BE2C (cell line): ENCODE results near the gene GEMIN2.
"Not testable (repeated sequence)": the region's sequence is repeated elsewhere in the genome, so short reads cannot be mapped to it uniquely, and the experiment has no call there.

Experiments
- DNase-seq: peaks from one replicate; pipeline ENCODE4 v3.0.0-alpha.2; 2020
- H3K27me3 ChIP-seq: fragments of 250-450 bp; sonication (Bioruptor Pico); 2 replicates; pipeline ENCODE4 v1.5.1; 2020; ENCODE audit warnings: mild to moderate bottlenecking
- H3K36me3 ChIP-seq: fragments of 250-450 bp; sonication (Bioruptor Pico); 2 replicates; pipeline ENCODE4 v1.5.1; 2020; ENCODE audit warnings: mild to moderate bottlenecking
- H3K4me1 ChIP-seq: fragments of 250-450 bp; sonication (Bioruptor Pico); 2 replicates; pipeline ENCODE4 v1.5.1; 2020
- H3K4me3 ChIP-seq: 2 replicates; pipeline ENCODE4 v1.5.1; 2011; ENCODE audit warnings: low read depth, low read length
- H3K9me3 ChIP-seq: fragments of 250-450 bp; sonication (Bioruptor Pico); 2 replicates; pipeline ENCODE4 v1.5.1; 2020
- CTCF ChIP-seq: IDR thresholded peaks from 2 replicates; pipeline ENCODE4 v1.5.1; 2012; ENCODE audit warnings: mild to moderate bottlenecking, low read depth, low read length

The GEMIN2 gene

GRCh38 chr14:39145266-39145966 lies 31.3 kb downstream of the GEMIN2 start:
- H3K4me3 ChIP-seq: no peak overlapping the region
- no peak for TF ChIP-seq CTCF
- no peaks in the 10 kb centered on the region for H3K27me3 ChIP-seq
- H3K36me3 ChIP-seq: peaks cover 4% of the 10 kb centered on the region
- no peaks in the 10 kb centered on the region for H3K4me1 ChIP-seq
- H3K9me3 ChIP-seq: no peaks in the 10 kb centered on the region
- DNase-seq: no peak

GRCh38 chr14:39154594-39155189 lies 40.6 kb downstream of the GEMIN2 start:
- H3K36me3 ChIP-seq: peaks cover 18% of the 10 kb centered on the region
- no peak for DNase-seq

GRCh38 chr14:39157491-39157890 lies 43.4 kb downstream of the GEMIN2 start:
- Histone ChIP-seq H3K27me3 (no peaks in the 10 kb centered on the region), H3K4me3 (no peak overlapping the region), H3K9me3 (no peaks in the 10 kb centered on the region), H3K4me1 (no peaks in the 10 kb centered on the region), H3K36me3 (peaks cover 11% of the 10 kb centered on the region)
- DNase-seq: no peak
- TF ChIP-seq CTCF: no peak

More at GRCh38 chr14:39154594-39155189, 40.6 kb downstream of the GEMIN2 start:
- no peaks in the 10 kb centered on the region for H3K27me3 ChIP-seq
- no peaks in the 10 kb centered on the region for H3K9me3 ChIP-seq
- H3K4me1 ChIP-seq: no peaks in the 10 kb centered on the region
- TF ChIP-seq CTCF: no peak
- H3K4me3 ChIP-seq: no peak overlapping the region

DNA sequence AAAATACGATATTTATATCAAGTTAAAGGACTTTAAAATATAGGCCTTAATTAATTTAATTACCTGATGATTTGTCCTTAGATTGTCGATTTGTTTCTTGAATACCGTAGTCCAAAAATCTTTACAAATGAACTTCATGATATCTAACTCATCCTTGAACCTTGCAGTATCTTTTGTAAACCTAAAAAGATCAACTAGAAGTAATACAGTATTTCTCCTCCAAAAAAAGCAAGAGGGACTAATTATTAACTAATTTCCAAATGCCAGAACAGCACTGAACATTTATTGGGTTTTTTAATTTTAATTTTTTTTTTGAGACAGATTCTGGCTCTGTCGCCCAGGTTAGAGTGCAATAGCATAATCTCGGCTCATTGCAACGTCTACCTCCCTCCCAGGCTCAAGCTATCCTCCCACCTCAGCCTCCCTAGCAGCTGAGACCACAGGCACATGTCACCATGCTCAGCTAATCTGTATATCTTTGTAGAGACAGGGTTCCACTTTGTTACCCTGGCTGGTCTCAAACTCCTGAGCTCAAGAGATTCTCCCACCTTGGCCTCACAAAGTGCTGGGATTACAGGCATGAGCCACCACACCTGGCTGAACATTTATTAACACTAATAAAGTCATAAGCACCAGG lies 44.2 kb downstream of the GEMIN2 start:
- TF ChIP-seq CTCF: no peak

GRCh38 chr14:39160494-39160893 lies 46.4 kb downstream of the GEMIN2 start:
- no peak for DNase-seq
- no peaks in the 10 kb centered on the region for H3K4me1 ChIP-seq
- no peaks in the 10 kb centered on the region for H3K9me3 ChIP-seq
- H3K4me3 ChIP-seq: no peak overlapping the region
- no peak for TF ChIP-seq CTCF
- H3K36me3 ChIP-seq: peaks cover 3% of the 10 kb centered on the region
- no peaks in the 10 kb centered on the region for H3K27me3 ChIP-seq

More for the DNA sequence above, 44.2 kb downstream of the GEMIN2 start:
- Histone ChIP-seq H3K4me3 (no peak overlapping the region), H3K4me1 (no peaks in the 10 kb centered on the region), H3K36me3 (peaks cover 11% of the 10 kb centered on the region), H3K9me3 (no peaks in the 10 kb centered on the region), H3K27me3 (no peaks in the 10 kb centered on the region)
- DNase-seq: no peak

GRCh38 chr14:39167797-39168320 lies 53.7 kb downstream of the GEMIN2 start:
- not testable (repeated sequence) for H3K36me3 ChIP-seq, H3K4me3 ChIP-seq, DNase-seq, H3K9me3 ChIP-seq, H3K27me3 ChIP-seq, H3K4me1 ChIP-seq
